ENCODE results near the gene ACVR1. TPM values are rescaled to one million over a fixed set of nuclear protein-coding genes. Genes with fewer than 3 reads are reported as not detected.

The ACVR1 gene
- total and polyA plus RNA-seq, 5 donors, result 20.6 to 59.3 (median 48.8) TPM

DNA sequence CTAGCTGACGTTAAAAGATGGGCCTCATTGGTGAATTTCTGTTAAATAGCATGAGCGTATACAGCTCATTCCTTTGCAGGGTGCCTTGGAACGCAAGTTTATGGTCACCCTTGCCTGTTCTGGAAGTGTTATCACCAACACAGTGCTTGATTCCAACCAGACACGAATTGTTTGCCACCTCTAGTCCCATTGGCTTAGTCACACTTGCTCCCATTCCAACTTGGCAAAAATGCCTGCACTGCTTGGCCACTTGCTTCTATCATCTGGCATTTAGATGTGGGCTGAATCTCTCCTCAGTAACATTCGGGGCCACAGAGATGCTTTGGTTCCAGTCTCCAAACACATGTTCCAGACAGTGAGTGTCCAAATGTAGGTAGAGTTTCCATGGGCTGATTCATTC, 27.5 kb upstream of the ACVR1 start:
- WGBS, result 60% methylated on average over 5 of the region's 5 CpGs
- Histone ChIP-seq H3K4me3 (ENCODE audit: low read length) (no peak overlapping the region), H3K4me1 (ENCODE audit: control insufficient read depth, insufficient read depth, low read length) (peaks cover 3% of the 10 kb centered on the region), H3K27me3 (ENCODE audit: control insufficient read depth, insufficient read depth) (no peaks in the 10 kb centered on the region), H3K27ac (ENCODE audit: low read length) (peak overlapping the region; percentile 10), H3K9me3 (ENCODE audit: control insufficient read depth, low read length) (no peaks in the 10 kb centered on the region)
- intact Hi-C loops (cut with DNase I), result no loop called here
- peak; percentile 65 to 72 for ATAC-seq
- no peak for DNase-seq

DNA sequence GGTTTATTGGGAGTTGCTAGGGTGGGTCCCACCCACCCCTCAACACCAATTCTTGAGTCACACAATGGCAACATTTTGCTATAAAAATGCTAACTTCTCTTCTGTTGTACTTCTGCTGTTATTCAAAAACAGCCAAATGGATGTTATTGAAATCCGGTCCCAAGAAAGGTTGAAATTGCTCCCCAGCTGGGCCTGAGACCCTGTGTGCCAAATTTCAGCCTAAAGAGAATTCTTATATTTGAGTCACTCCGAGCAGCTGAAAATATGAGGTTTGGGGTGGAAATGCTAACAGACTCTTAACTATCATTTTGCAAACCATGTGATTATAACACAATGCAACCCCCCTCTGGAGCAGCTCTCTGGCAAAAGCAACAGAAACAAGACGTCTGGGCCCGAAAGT, 27.0 kb upstream of the ACVR1 start:
- WGBS, result 67% methylated on average over 4 of the region's 4 CpGs
- no peak for DNase-seq
- no peak overlapping the region for H3K4me3 ChIP-seq (ENCODE audit: low read length)
- H3K9me3 ChIP-seq (ENCODE audit: control insufficient read depth, low read length), result no peaks in the 10 kb centered on the region
- peak overlapping the region; percentile 10 for H3K27ac ChIP-seq (ENCODE audit: low read length)
- peaks cover 3% of the 10 kb centered on the region for H3K4me1 ChIP-seq (ENCODE audit: control insufficient read depth, insufficient read depth, low read length)
- intact Hi-C loops (cut with DNase I), result no loop called here
- ATAC-seq, result no peak
- H3K27me3 ChIP-seq (ENCODE audit: control insufficient read depth, insufficient read depth), result no peaks in the 10 kb centered on the region

DNA sequence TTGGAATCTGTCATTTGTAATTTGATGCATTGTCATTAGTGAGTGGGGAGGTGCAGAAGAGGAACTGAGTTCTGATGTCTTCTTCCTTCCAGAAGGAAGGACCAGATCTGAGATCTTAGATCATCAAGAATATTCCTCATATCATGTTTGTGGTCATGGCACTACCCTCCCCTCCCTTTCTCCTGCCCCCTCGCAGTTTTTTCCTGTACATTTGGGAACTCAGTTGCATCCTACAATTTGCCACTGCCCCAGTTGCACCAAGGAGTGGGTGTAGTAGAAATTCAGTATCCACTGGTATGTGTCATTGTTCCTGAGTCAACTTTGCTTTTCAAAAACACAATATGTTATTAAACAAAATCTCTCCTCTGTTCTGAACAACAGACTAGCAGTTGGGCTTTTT, 26.6 kb upstream of the ACVR1 start:
- DNase-seq (no peak), ATAC-seq (no peak)
- no peaks in the 10 kb centered on the region for H3K9me3 ChIP-seq (ENCODE audit: control insufficient read depth, low read length)
- H3K4me1 ChIP-seq (ENCODE audit: control insufficient read depth, insufficient read depth, low read length), result peaks cover 3% of the 10 kb centered on the region
- H3K27me3 ChIP-seq (ENCODE audit: control insufficient read depth, insufficient read depth), result no peaks in the 10 kb centered on the region
- H3K27ac ChIP-seq (ENCODE audit: low read length), result no peak overlapping the region
- no peak overlapping the region for H3K4me3 ChIP-seq (ENCODE audit: low read length)
- 78% methylated on average over 1 of the region's 1 CpG for WGBS
- intact Hi-C loops (cut with DNase I), result no loop called here

DNA sequence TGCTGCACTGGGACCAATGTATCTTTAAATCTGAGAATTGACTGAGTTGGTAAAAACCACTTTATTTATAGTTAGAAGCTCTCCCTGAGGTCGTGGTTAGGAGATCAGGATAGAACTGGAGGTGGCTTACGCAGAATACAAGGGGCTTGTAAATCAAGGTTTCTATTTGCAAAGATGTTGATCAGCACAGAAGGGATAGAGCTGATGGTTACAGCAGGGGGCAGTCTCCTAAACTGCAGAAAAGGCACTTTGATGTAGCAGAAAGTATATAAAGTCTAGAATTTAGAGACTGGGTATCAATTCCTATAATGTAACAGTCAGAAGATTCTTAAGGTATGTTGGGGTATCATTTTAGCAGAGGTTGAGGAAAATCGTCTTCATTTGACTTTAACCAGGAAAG, 25.2 kb upstream of the ACVR1 start:
- intact Hi-C loops (cut with DNase I), result no loop called here
- 68% methylated on average over 3 of the region's 3 CpGs for whole genome bisulfite sequencing

DNA sequence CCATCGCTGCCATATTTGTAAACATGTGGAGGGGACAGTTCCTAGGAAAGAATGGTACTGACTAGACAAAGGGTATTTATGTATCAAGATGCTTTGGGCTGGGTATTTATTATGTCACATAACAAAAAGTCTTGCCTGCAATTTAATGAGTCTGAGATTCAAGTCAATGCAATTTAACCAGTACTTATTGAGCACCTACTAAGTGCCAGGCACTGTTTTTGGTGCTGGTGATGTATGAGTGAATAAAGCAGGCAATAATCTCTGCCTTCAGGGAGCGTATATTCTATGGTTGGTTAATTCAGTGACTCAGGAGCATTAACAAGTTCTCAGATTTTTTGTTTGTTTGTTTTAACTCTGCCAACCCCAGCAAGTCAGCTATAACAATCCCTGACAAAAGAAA, 24.6 kb upstream of the ACVR1 start:
- H3K9me3 ChIP-seq (ENCODE audit: control insufficient read depth, low read length), result no peaks in the 10 kb centered on the region
- 95% methylated on average over 2 of the region's 2 CpGs for WGBS
- peaks cover 3% of the 10 kb centered on the region for H3K4me1 ChIP-seq (ENCODE audit: control insufficient read depth, insufficient read depth, low read length)
- no peak overlapping the region for H3K27ac ChIP-seq (ENCODE audit: low read length)
- H3K4me3 ChIP-seq (ENCODE audit: low read length), result no peak overlapping the region
- intact Hi-C loops (cut with DNase I), result no loop called here
- no peaks in the 10 kb centered on the region for H3K27me3 ChIP-seq (ENCODE audit: control insufficient read depth, insufficient read depth)
- DNase-seq (no peak), ATAC-seq (no peak)

More for the DNA sequence above, 25.2 kb upstream of the ACVR1 start:
- ATAC-seq (no peak), DNase-seq (no peak)
- H3K4me3 ChIP-seq (ENCODE audit: low read length), result no peak overlapping the region
- no peaks in the 10 kb centered on the region for H3K27me3 ChIP-seq (ENCODE audit: control insufficient read depth, insufficient read depth)
- no peak overlapping the region for H3K27ac ChIP-seq (ENCODE audit: low read length)
- H3K4me1 ChIP-seq (ENCODE audit: control insufficient read depth, insufficient read depth, low read length), result peaks cover 3% of the 10 kb centered on the region
- no peaks in the 10 kb centered on the region for H3K9me3 ChIP-seq (ENCODE audit: control insufficient read depth, low read length)

DNA sequence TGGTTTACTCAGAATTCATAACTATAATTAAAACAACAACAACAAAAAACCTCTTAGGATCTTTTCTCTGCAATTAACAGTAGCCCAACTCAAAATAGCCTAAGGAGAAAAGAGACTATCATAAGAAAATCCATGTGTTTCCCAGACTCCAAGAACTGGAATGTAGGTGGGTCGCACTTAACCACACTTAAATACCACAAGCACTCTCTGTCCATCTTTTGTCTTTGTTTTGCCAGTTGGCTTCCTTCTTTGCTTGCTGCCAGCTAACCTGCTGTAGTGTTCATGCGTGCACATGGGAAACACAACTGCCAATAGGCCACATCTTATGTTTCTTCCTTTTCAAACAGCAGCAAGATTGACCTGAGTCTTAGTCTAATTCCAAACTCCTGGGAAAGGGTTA, 24.1 kb upstream of the ACVR1 start:
- ATAC-seq (no peak), DNase-seq (no peak)
- intact Hi-C loops (cut with DNase I), result no loop called here
- H3K9me3 ChIP-seq (ENCODE audit: control insufficient read depth, low read length), result no peaks in the 10 kb centered on the region
- no peak overlapping the region for H3K4me3 ChIP-seq (ENCODE audit: low read length)
- H3K27me3 ChIP-seq (ENCODE audit: control insufficient read depth, insufficient read depth), result no peaks in the 10 kb centered on the region
- no peak overlapping the region for H3K27ac ChIP-seq (ENCODE audit: low read length)
- 95% methylated on average over 2 of the region's 2 CpGs for WGBS
- peaks cover 3% of the 10 kb centered on the region for H3K4me1 ChIP-seq (ENCODE audit: control insufficient read depth, insufficient read depth, low read length)

DNA sequence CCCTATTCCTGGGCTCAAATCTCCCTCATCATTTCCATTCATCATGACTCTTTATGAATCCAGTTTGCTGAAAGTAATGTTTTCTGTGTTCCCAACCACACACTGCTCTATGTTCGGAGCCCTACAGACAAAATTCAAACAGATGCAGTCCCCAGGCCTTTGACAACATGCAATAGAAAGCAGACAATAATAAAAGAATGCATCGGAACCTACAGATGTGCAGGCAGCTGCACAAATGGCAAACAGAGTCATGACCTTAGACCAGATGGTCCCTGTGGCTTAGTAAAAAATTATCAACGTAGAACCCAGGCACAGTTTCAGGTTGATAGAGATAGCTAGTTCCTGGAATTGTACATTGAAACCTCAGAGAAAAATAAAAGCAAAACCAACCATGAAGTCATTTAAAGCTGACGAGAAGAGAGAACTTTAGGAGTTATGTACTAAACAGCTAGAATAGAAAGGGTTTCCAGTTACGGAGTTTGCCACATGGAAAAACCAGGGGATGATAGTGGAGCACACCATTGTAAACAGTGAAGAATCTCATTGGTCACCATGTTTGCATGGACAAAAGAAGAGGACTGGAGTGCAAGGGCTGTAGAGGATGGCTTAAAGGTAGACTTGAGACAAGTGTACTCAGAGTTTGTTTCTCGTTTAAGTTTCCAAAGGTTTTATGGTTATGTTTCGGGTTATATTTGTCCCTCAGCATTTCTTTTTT, 23.2 kb upstream of the ACVR1 start:
- WGBS, result 82% methylated on average over 7 of the region's 7 CpGs
- DNase-seq, result no peak
- no peaks in the 10 kb centered on the region for H3K27me3 ChIP-seq (ENCODE audit: control insufficient read depth, insufficient read depth)
- no peaks in the 10 kb centered on the region for H3K9me3 ChIP-seq (ENCODE audit: control insufficient read depth, low read length)
- no peak for ATAC-seq
- peaks cover 3% of the 10 kb centered on the region for H3K4me1 ChIP-seq (ENCODE audit: control insufficient read depth, insufficient read depth, low read length)
- no peak overlapping the region for H3K4me3 ChIP-seq (ENCODE audit: low read length)
- intact Hi-C loops (cut with DNase I), result no loop called here
- no peak overlapping the region for H3K27ac ChIP-seq (ENCODE audit: low read length)

DNA sequence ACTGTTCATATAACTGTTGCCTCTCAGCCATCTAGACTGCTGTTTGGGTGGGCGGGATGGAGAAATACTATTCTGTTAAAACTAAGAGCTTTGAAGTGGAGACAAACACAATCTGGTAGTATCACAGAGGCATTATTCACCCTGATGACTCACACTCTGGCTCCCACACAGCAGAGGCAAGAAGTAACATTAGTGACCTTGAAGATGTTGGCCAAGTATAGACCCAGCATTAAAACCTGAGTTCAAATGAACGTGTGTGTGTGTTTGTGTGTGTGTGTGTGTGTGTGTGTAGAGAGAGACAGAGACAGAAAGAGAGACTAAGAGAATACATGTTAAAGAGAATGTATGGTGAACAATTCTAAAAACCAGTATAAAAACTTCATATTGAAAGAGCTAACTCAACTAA, 22.5 kb upstream of the ACVR1 start:
- 60% methylated on average over 2 of the region's 2 CpGs for WGBS
- peak in 1 of 3 donors; percentile 18 for DNase-seq

DNA sequence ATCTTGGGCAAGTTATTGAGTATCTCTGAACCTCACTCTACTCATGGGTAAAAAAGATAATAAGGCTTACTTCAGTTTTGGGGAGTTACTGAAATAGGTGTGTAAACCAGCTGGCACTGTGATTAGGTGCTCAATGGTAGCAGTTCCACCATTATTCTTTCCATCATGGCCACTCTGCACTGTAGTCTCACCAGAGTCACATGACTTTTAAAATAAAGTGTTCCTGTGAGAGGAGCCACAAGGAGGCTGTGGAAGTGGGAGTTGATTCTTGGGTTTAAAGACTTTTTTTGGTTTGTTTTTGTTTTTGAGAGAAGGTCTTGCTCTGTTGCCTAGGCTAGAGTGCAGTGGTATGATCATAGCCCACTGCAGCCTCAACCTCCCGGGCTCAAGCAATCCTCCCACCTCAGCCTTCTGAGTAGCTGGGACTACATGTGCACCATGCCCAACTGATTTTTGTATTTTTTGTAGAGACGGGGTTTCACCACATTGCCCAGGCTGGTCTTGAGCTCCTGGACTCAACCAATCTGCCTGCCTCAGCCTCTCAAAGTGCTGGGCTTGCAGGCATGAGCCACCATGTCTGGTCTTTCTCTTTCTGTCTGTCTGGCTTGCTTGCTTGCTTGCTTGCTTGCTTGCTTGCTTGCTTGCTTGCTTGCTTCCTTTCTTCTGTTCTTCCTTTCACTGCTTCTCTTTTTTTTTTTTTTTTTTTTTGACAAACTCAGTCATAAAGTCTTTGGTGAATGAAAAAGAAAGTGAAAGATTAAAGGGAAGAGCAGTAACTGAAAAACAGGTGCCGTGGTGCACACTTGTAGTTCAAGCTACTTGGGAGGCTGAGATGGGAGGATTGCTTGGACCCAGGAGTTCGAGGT, 21.2 kb upstream of the ACVR1 start:
- DNase-seq (no peak), ATAC-seq (no peak)
- H3K4me3 ChIP-seq (ENCODE audit: low read length), result no peak overlapping the region
- no peak overlapping the region for H3K27ac ChIP-seq (ENCODE audit: low read length)
- no peaks in the 10 kb centered on the region for H3K9me3 ChIP-seq (ENCODE audit: control insufficient read depth, low read length)
- no peaks in the 10 kb centered on the region for H3K4me1 ChIP-seq (ENCODE audit: control insufficient read depth, insufficient read depth, low read length)
- intact Hi-C loops (cut with DNase I), result no loop called here
- no peaks in the 10 kb centered on the region for H3K27me3 ChIP-seq (ENCODE audit: control insufficient read depth, insufficient read depth)
- 90% methylated on average over 4 of the region's 4 CpGs for WGBS

More for the DNA sequence above, 22.5 kb upstream of the ACVR1 start:
- no peak overlapping the region for H3K27ac ChIP-seq (ENCODE audit: low read length)
- no peak overlapping the region for H3K4me3 ChIP-seq (ENCODE audit: low read length)
- peak; percentile 62 to 85 for ATAC-seq
- peaks cover 3% of the 10 kb centered on the region for H3K4me1 ChIP-seq (ENCODE audit: control insufficient read depth, insufficient read depth, low read length)
- H3K9me3 ChIP-seq (ENCODE audit: control insufficient read depth, low read length), result no peaks in the 10 kb centered on the region
- intact Hi-C loops (cut with DNase I), result no loop called here
- no peaks in the 10 kb centered on the region for H3K27me3 ChIP-seq (ENCODE audit: control insufficient read depth, insufficient read depth)

DNA sequence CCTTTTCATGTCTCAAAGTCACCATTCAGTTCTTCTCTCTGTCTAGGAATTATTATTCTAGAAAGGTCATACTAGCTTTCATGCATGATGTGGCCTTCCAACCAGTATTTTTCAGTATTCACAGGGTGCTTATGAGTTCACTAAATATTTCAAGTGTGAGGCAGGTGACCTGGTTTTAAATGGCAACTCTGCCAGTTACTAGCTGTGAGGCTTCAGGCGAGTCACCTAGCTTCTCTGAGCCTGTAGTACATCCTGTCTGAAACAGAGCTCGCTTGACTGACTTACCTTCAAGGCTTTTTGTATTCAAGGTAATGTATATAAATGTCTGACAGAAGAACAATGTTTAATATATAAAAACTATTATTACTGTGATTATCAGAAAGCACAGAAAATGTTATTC, 19.4 kb upstream of the ACVR1 start:
- no peak overlapping the region for H3K4me3 ChIP-seq (ENCODE audit: low read length)
- H3K27ac ChIP-seq (ENCODE audit: low read length), result no peak overlapping the region
- WGBS, result 95% methylated on average over 2 of the region's 2 CpGs
- H3K9me3 ChIP-seq (ENCODE audit: control insufficient read depth, low read length), result no peaks in the 10 kb centered on the region
- no peak for DNase-seq
- no peak for ATAC-seq
- no peaks in the 10 kb centered on the region for H3K4me1 ChIP-seq (ENCODE audit: control insufficient read depth, insufficient read depth, low read length)
- intact Hi-C loops (cut with DNase I), result no loop called here
- no peaks in the 10 kb centered on the region for H3K27me3 ChIP-seq (ENCODE audit: control insufficient read depth, insufficient read depth)

DNA sequence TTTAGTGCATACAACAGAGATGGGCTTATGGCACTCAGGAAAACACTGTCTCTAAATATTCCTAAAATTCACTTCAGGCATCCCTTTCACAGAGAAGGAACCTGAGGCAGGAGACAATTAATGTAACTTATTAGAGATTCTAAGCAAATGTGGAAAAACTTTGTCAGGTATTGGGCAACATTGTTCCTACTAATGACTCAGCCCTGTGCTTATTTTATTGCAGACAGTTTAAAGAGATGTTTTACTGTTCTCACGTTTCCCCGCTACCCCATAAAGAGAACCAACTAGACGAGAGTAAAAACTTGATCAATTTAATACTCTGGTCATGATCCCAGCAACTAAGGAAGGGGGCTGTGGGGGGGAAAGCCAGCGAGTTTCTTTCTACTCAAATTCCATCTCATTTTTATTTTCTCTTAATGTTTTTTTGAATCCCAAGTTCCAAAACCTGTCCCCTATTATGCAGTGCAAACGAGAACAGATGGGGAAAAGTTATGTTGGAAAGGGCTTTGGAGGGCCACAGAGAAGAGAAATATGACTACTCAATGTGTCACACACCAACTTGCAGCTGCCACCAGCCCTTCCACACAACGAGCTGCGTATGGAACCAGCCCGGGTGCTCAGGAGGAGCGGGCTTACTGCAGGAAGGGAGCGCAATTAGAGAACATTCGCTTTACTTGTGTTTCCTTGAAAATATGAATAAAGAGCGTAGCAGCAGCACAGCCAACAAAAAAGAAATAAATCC, 18.7 kb upstream of the ACVR1 start:
- intact Hi-C loops (cut with DNase I), result no loop called here
- no peak overlapping the region for H3K27ac ChIP-seq (ENCODE audit: low read length)
- no peaks in the 10 kb centered on the region for H3K27me3 ChIP-seq (ENCODE audit: control insufficient read depth, insufficient read depth)
- no peak overlapping the region for H3K4me3 ChIP-seq (ENCODE audit: low read length)
- 85% methylated on average over 12 of the region's 12 CpGs for WGBS
- no peak for ATAC-seq
- DNase-seq, result no peak
- H3K9me3 ChIP-seq (ENCODE audit: control insufficient read depth, low read length), result no peaks in the 10 kb centered on the region
- no peaks in the 10 kb centered on the region for H3K4me1 ChIP-seq (ENCODE audit: control insufficient read depth, insufficient read depth, low read length)

Measured in right cardiac atrium (tissue), 5 donors.